Measurements from ENCODE around the gene SNORC.

DNA sequence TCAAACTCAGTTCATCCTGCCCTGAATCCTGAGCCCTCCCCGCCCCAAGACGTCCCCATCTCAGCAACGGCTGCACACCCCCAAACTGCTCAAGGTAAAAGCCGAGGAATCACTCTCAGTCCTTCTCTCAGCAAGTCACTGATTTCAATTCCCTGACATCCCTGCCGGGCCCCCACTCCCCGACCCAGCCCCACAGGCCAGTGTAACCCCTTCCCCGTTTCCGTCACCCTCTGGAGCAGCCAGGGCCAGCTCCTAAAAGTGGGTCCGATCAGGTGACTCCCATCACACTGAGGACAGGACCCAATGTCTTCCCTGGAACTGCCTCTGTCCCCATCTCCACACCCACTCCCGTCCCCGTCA lies 20.5 kb downstream of the SNORC start:
- no peak for TF ChIP-seq EZH2 (IDR thresholded peaks at IDR 0.05; ENCODE audit: borderline replicate concordance)
- TF ChIP-seq, protein P1, sequence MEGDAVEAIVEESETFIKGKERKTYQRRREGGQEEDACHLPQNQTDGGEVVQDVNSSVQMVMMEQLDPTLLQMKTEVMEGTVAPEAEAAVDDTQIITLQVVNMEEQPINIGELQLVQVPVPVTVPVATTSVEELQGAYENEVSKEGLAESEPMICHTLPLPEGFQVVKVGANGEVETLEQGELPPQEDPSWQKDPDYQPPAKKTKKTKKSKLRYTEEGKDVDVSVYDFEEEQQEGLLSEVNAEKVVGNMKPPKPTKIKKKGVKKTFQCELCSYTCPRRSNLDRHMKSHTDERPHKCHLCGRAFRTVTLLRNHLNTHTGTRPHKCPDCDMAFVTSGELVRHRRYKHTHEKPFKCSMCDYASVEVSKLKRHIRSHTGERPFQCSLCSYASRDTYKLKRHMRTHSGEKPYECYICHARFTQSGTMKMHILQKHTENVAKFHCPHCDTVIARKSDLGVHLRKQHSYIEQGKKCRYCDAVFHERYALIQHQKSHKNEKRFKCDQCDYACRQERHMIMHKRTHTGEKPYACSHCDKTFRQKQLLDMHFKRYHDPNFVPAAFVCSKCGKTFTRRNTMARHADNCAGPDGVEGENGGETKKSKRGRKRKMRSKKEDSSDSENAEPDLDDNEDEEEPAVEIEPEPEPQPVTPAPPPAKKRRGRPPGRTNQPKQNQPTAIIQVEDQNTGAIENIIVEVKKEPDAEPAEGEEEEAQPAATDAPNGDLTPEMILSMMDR (IDR thresholded peaks at IDR 0.05; ENCODE audit: poor library complexity), result no peak
- no peak for TF ChIP-seq EZH2phosphoT487 (IDR thresholded peaks at IDR 0.05; ENCODE audit: low read depth, severe bottlenecking, unreplicated experiment)
